HL-60 (cell line): ENCODE measurements around the gene SNX6.
"Not testable (repeated sequence)": the region's sequence is repeated elsewhere in the genome, so short reads cannot be mapped to it uniquely, and the experiment has no call there.

Source experiments
- DNase-seq, 2 experiments: peaks; one replicate each; pipeline ENCODE4 v3.0.0-alpha.2; 2010 to 2020; ENCODE audit warnings: low read depth in 1 of 2, low spot score in 1 of 2
- H3K27ac ChIP-seq: fragments of 250-450 bp; sonication (Bioruptor Pico); replicated peaks from 2 replicates; pipeline ENCODE4 v1.5.1; 2020; ENCODE audit warnings: mild to moderate bottlenecking, moderate library complexity
- H3K27me3 ChIP-seq: fragments of 250-450 bp; sonication (Bioruptor Pico); 2 replicates; pipeline ENCODE4 v1.5.1; 2021; ENCODE audit warnings: mild to moderate bottlenecking, moderate library complexity; ENCODE audit not compliant: insufficient read depth, poor library complexity, severe bottlenecking
- H3K4me3 ChIP-seq: replicated peaks from 2 replicates; pipeline ENCODE4 v1.5.1; 2011; ENCODE audit warnings: mild to moderate bottlenecking, control low read depth, low read length; ENCODE audit not compliant: insufficient read depth
- CTCF ChIP-seq: IDR thresholded peaks from one replicate; pipeline ENCODE4 v1.5.1; 2011; ENCODE audit warnings: low read length, control low read depth, inconsistent platforms; ENCODE audit not compliant: insufficient read depth
- GABPA ChIP-seq: IDR thresholded peaks from 2 replicates; pipeline ENCODE4 v1.6.1; 2012; ENCODE audit warnings: low read depth
- POLR2AphosphoS5 ChIP-seq: IDR thresholded peaks from 2 replicates; pipeline ENCODE4 v1.6.1; 2012; ENCODE audit warnings: low read depth
- REST ChIP-seq: IDR thresholded peaks from 2 replicates; pipeline ENCODE4 v1.6.1; 2012; ENCODE audit warnings: low read depth; ENCODE audit not compliant: insufficient replicate concordance
- SPI1 ChIP-seq: IDR thresholded peaks from 2 replicates; pipeline ENCODE4 v1.6.1; 2012; ENCODE audit warnings: low read depth, mild to moderate bottlenecking, borderline replicate concordance

SNX6 gene

GRCh38 chr14:34522496-34522895 is 107.5 kb downstream of the SNX6 start:
- Histone ChIP-seq H3K4me3 (no peak overlapping the region), H3K27ac (no peak overlapping the region), H3K27me3 (no peaks in the 10 kb centered on the region)
- DNase-seq: no peak
- no peak for TF ChIP-seq SPI1
- TF ChIP-seq CTCF: no peak
- no peak for TF ChIP-seq REST
- TF ChIP-seq GABPA: no peak
- no peak for TF ChIP-seq POLR2AphosphoS5

- H3K4me3 ChIP-seq, H3K27me3 ChIP-seq, H3K27ac ChIP-seq, DNase-seq: not testable (repeated sequence)
Measured at GRCh38 chr14:34521071-34521470, 108.9 kb downstream of the SNX6 start.

- H3K27ac ChIP-seq, DNase-seq, H3K27me3 ChIP-seq, H3K4me3 ChIP-seq: not testable (repeated sequence)
Measured at GRCh38 chr14:34520304-34520970, 109.5 kb downstream of the SNX6 start.
